GM23338 (cell line): Measurements from ENCODE around the gene PLXNA2. TPM values are rescaled to one million over a fixed set of nuclear protein-coding genes. Genes with fewer than 3 reads are reported as not detected.

ENCODE experiments used
- ATAC-seq: fragments of 200-7000 bp; cut with Tn5 transposase; 3 replicates; pipeline ENCODE4 v1.9.1; 2020
- DNase-seq: peaks from one replicate; pipeline ENCODE4 v3.0.0-alpha.2; 2015; ENCODE audit warnings: low spot score
- H2AFZ ChIP-seq: fragments of 200-600 bp; sonication (generic); 2 replicates; pipeline ENCODE4 v1.8.0; 2016; ENCODE audit warnings: antibody characterized with exemption, mild to moderate bottlenecking, moderate library complexity
- H3F3A ChIP-seq: fragments of 200-600 bp; sonication (generic); replicated peaks from 2 replicates; pipeline ENCODE4 v1.8.0; 2017; ENCODE audit warnings: antibody characterized with exemption, mixed run types, low read depth
- H3K27ac ChIP-seq: fragments of 200-600 bp; sonication (generic); 2 replicates; pipeline ENCODE4 v1.6.1; 2016; ENCODE audit warnings: low read depth
- H3K27me3 ChIP-seq: fragments of 200-600 bp; sonication (generic); 2 replicates; pipeline ENCODE4 v1.8.0; 2016; ENCODE audit warnings: mild to moderate bottlenecking, mixed run types, moderate library complexity; ENCODE audit not compliant: insufficient read depth
- H3K36me3 ChIP-seq: fragments of 200-600 bp; sonication (generic); 2 replicates; pipeline ENCODE4 v1.8.0; 2016; ENCODE audit warnings: mild to moderate bottlenecking; ENCODE audit not compliant: insufficient read depth
- H3K4me1 ChIP-seq: fragments of 200-600 bp; sonication (generic); 2 replicates; pipeline ENCODE4 v1.8.0; 2016; ENCODE audit warnings: mild to moderate bottlenecking, moderate library complexity; ENCODE audit not compliant: insufficient read depth
- H3K4me2 ChIP-seq: fragments of 200-600 bp; sonication (generic); 2 replicates; pipeline ENCODE4 v1.7.1; 2017; ENCODE audit warnings: mixed run types
- H3K4me3 ChIP-seq: fragments of 200-600 bp; sonication (generic); 2 replicates; pipeline ENCODE4 v1.6.1; 2016; ENCODE audit warnings: mixed run types
- H3K79me2 ChIP-seq: fragments of 200-600 bp; sonication (generic); replicated peaks from 2 replicates; pipeline ENCODE4 v1.8.0; 2017; ENCODE audit warnings: mild to moderate bottlenecking; ENCODE audit not compliant: insufficient read depth
- H3K9me2 ChIP-seq: fragments of 200-600 bp; sonication (generic); 2 replicates; pipeline ENCODE4 v1.8.0; 2017; ENCODE audit not compliant: insufficient read depth
- H4K20me1 ChIP-seq: fragments of 200-600 bp; sonication (generic); replicated peaks from 2 replicates; pipeline ENCODE4 v1.8.0; 2017; ENCODE audit warnings: mild to moderate bottlenecking; ENCODE audit not compliant: insufficient read depth
- H3K27ac Mint-ChIP-seq: 2 replicates; pipeline ENCODE4 v1.8.0; 2020; ENCODE audit warnings: inconsistent platforms, mild to moderate bottlenecking, moderate library complexity, mixed read lengths
- H3K27me3 Mint-ChIP-seq: 3 replicates; pipeline ENCODE4 v1.8.0; 2022; ENCODE audit warnings: low read depth, mild to moderate bottlenecking, moderate library complexity, mixed read lengths, inconsistent platforms; ENCODE audit not compliant: insufficient read depth, poor library complexity
- H3K36me3 Mint-ChIP-seq: 3 replicates; pipeline ENCODE4 v1.8.0; 2021; ENCODE audit warnings: low read depth, mild to moderate bottlenecking, inconsistent platforms, moderate library complexity, mixed read lengths
- H3K4me1 Mint-ChIP-seq: 3 replicates; pipeline ENCODE4 v1.8.0; 2020; ENCODE audit warnings: mild to moderate bottlenecking, inconsistent platforms, mixed read lengths
- H3K4me3 Mint-ChIP-seq: 3 replicates; pipeline ENCODE4 v1.8.0; 2021; ENCODE audit warnings: moderate library complexity, mild to moderate bottlenecking, inconsistent platforms, mixed read lengths
- H3K9me3 Mint-ChIP-seq: 3 replicates; pipeline ENCODE4 v1.8.0; 2020; ENCODE audit warnings: moderate library complexity, mild to moderate bottlenecking, inconsistent platforms, mixed read lengths
- CREB1 ChIP-seq: fragments of 250-450 bp; sonication (Bioruptor Pico); IDR thresholded peaks from 2 replicates; pipeline ENCODE4 v1.5.0; 2020; ENCODE audit warnings: low read depth, mild to moderate bottlenecking, moderate library complexity
- CTCF ChIP-seq, 2 experiments: fragments of 200-600 bp in 1 of 2; sonication (generic) in 1 of 2; conservative IDR thresholded peaks; 2 replicates each; pipeline versions ENCODE4 v1.5.1 to v1.6.1; 2016 to 2017; ENCODE audit warnings: antibody characterized with exemption in 2 of 2, low read depth in 2 of 2, mild to moderate bottlenecking in 2 of 2, moderate library complexity in 1 of 2
- EZH2 ChIP-seq: fragments of 200-600 bp; sonication (generic); IDR thresholded peaks from one replicate; pipeline ENCODE4 v1.8.0; 2017; ENCODE audit warnings: antibody characterized with exemption, mild to moderate bottlenecking, low read depth; ENCODE audit not compliant: unreplicated experiment
- EZH2phosphoT487 ChIP-seq: fragments of 200-600 bp; sonication (generic); IDR thresholded peaks from one replicate; pipeline ENCODE4 v1.8.1; 2018; ENCODE audit warnings: antibody characterized with exemption; ENCODE audit not compliant: unreplicated experiment
- JUNB ChIP-seq: IDR thresholded peaks from one replicate; pipeline ENCODE4 v1.6.1; 2016; ENCODE audit warnings: antibody characterized with exemption; ENCODE audit not compliant: unreplicated experiment
- NANOG ChIP-seq: IDR thresholded peaks from 2 replicates; pipeline ENCODE4 v1.6.1; 2016; ENCODE audit warnings: antibody characterized with exemption, borderline replicate concordance
- POLR2AphosphoS5 ChIP-seq: IDR thresholded peaks from 2 replicates; pipeline ENCODE4 v1.6.1; 2016; ENCODE audit warnings: antibody characterized with exemption, low read depth
- REST ChIP-seq: IDR thresholded peaks from one replicate; pipeline ENCODE4 v1.6.1; 2018; ENCODE audit warnings: antibody characterized with exemption; ENCODE audit not compliant: unreplicated experiment
- STAT1 ChIP-seq: IDR thresholded peaks from one replicate; pipeline ENCODE4 v1.6.1; 2016; ENCODE audit warnings: antibody characterized with exemption; ENCODE audit not compliant: unreplicated experiment
- ZNF114 ChIP-seq: fragments of 250-450 bp; sonication (Bioruptor Pico); IDR thresholded peaks from 2 replicates; pipeline ENCODE4 v1.5.0; 2020; ENCODE audit warnings: mild to moderate bottlenecking, moderate library complexity
- ZNF331 ChIP-seq: fragments of 250-450 bp; sonication (Bioruptor Pico); IDR thresholded peaks from 2 replicates; pipeline ENCODE4 v1.5.0; 2020; ENCODE audit warnings: low read depth, mild to moderate bottlenecking, moderate library complexity
- ZNF462 ChIP-seq: fragments of 250-450 bp; sonication (Bioruptor Pico); IDR thresholded peaks from 2 replicates; pipeline ENCODE4 v1.5.0; 2020; ENCODE audit warnings: mild to moderate bottlenecking, moderate library complexity
- polyA plus RNA-seq: library from polyadenylated mRNA; unstranded; fragments of >200 nt; fragmentation: Nextera tagmentation; extraction: Ambion mirVana; gene quantifications from 2 replicates; pipeline ENCODE4 v1.2.1, GENCODE V29; 2016
- total RNA-seq: library from RNA; depleted of rRNA; stranded (reverse); fragments of >200 nt; shearing (Covaris generic); gene quantifications from 2 replicates; pipeline ENCODE4 v1.2.3, GENCODE V29; 2014
- TF ChIP-seq, protein P1 (sequence below): IDR thresholded peaks from 2 replicates; pipeline ENCODE4 v1.6.1; 2016; ENCODE audit warnings: antibody characterized with exemption

Gene PLXNA2
- total and polyA plus RNA-seq, 2 experiments from 2014 or later = 0.40 to 1.8 TPM

DNA sequence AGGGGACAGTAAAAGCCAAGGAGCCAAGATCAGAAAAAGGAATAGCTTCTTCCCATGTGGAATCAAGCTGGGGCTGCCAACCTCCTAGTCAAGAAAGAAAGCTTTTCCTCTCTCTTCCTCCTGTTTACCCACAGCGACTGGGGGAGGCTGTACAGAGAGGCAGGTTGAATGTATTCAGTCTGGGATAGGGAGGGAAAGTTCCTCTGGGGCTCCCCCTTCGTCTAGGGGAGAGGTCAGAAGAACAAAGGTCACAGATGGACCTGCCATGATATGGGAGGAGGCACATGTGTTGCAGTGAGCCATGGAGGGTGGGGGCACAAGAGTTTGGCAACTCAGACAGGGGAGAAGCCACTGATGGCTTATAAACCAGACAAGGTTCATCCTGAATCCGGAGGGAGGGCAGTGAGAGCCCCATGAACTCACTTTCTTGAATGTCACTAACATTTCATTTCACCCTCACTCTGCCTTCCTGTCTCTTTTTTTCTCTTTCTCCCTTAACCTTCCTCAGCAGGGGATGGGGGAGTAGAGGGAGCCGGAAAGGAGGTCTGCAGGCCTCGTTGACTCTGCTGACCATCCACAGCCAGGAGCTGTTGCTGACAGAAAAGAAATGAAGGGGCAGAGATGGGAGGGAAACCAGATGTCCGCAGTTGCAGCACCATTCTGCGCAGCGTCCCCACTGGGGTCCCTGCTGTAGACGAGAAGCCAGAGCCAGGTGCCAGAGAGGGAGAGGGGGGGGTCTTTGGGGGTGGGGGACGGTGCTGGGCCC, 61.1 kb downstream of the PLXNA2 start:
- H3K4me2 ChIP-seq = no peak overlapping the region
- no peaks in the 10 kb centered on the region for H3K36me3 Mint-ChIP-seq
- peaks cover 39% of the 10 kb centered on the region for H3K4me1 Mint-ChIP-seq
- no peak overlapping the region for H3K4me3 ChIP-seq
- TF ChIP-seq ZNF462 = no peak
- TF ChIP-seq NANOG = no peak
- no peak for TF ChIP-seq REST
- TF ChIP-seq EZH2phosphoT487 = no peak
- TF ChIP-seq ZNF331 (CRISPR knock-in tag) = no peak
- TF ChIP-seq STAT1 = no peak
- no peak for TF ChIP-seq EZH2
- TF ChIP-seq POLR2AphosphoS5 = no peak
- no peak for TF ChIP-seq ZNF114 (CRISPR knock-in tag)
- TF ChIP-seq CTCF (conservative IDR thresholded peaks at IDR 0.05; ENCODE audit: low read depth in 2 of 2) = no peak
- TF ChIP-seq, protein P1, sequence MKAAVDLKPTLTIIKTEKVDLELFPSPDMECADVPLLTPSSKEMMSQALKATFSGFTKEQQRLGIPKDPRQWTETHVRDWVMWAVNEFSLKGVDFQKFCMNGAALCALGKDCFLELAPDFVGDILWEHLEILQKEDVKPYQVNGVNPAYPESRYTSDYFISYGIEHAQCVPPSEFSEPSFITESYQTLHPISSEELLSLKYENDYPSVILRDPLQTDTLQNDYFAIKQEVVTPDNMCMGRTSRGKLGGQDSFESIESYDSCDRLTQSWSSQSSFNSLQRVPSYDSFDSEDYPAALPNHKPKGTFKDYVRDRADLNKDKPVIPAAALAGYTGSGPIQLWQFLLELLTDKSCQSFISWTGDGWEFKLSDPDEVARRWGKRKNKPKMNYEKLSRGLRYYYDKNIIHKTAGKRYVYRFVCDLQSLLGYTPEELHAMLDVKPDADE = no peak
- TF ChIP-seq CREB1 (CRISPR knock-in tag) = no peak
- no peak for TF ChIP-seq JUNB
- H3K27ac ChIP-seq = no peak overlapping the region
- H3F3A ChIP-seq = no peaks in the 10 kb centered on the region
- DNase-seq (no peak), ATAC-seq (no peak)
- H3K27me3 ChIP-seq = no peaks in the 10 kb centered on the region
- no peak overlapping the region for H3K27ac Mint-ChIP-seq
- H3K9me3 Mint-ChIP-seq = no peaks in the 10 kb centered on the region; the same call in 2 of the 3 replicates
- peaks cover 3% of the 10 kb centered on the region for H3K27me3 Mint-ChIP-seq
- no peaks in the 10 kb centered on the region for H3K9me2 ChIP-seq
- no peaks in the 10 kb centered on the region for H4K20me1 ChIP-seq
- peaks cover 20% of the 10 kb centered on the region for H3K4me1 ChIP-seq
- H2AFZ ChIP-seq = no peak overlapping the region
- no peak overlapping the region for H3K4me3 Mint-ChIP-seq
- no peaks in the 10 kb centered on the region for H3K36me3 ChIP-seq
- H3K79me2 ChIP-seq = no peaks in the 10 kb centered on the region
